Measurements from ENCODE around the gene SLC35D2. TPM values are rescaled to one million over a fixed set of nuclear protein-coding genes. Genes with fewer than 3 reads are reported as not detected.
A peak's percentile ranks its signal among the peaks of the same experiment; 100 is the strongest.

SLC35D2 gene
- total RNA-seq (2022) = 20.1 and 21.6 TPM in 2 replicates
- Bru-seq, nascent RNA = percentile 65 among the genes with signal in this experiment
- BruChase-seq, experiment 1, labeled RNA remaining after a 6-hour chase = percentile 62 among the genes with signal in this experiment
- percentile 64 among the genes with signal in this experiment for BruChase-seq, experiment 2, labeled RNA remaining after a 2-hour chase
- long read RNA-seq, transcript SLC35D2-201 (12 exons, 1,626 nt) = major isoform, 12 of 39 reads
- long read RNA-seq, partial matches to known transcripts = 1 of 39 reads
- long read RNA-seq, other reads (novel, unspliced or antisense) = 26 of 39 reads

- TF ChIP-seq CTCF (IDR thresholded peaks at IDR 0.05; ENCODE audit: unreplicated experiment) = no peak
- CTCF ChIA-PET = no interaction called here
- Mint-ChIP-seq H3K4me1 (ENCODE audit: low read depth, unreplicated experiment) (peaks cover 30% of the 10 kb centered on the region), H3K27ac (ENCODE audit: unreplicated experiment) (peak within 1 kb of the TSS; percentile 88), H3K9me3 (ENCODE audit: low read depth, unreplicated experiment) (no peaks in the 10 kb centered on the region), H3K4me3 (ENCODE audit: low read depth, unreplicated experiment) (peak within 1 kb of the TSS; percentile 80), H3K36me3 (ENCODE audit: insufficient read depth, unreplicated experiment) (peaks cover 42% of the 10 kb centered on the region), H3K27me3 (ENCODE audit: unreplicated experiment) (no peaks in the 10 kb centered on the region)
- BruUV-seq (replicated peaks) = no TSS peak
- intact Hi-C loops (cut with micrococcal nuclease; ENCODE audit: unreplicated experiment) = no loop called here
- peak; percentile 66 for DNase-seq
These were observed at the start of gene SLC35D2 for GRCh38 chr9:96383165-96383942. Gene SLC35D2 (minus strand): TSS chr9:96383711. CDS start chr9:96383634, 77 bp downstream.

GRCh38 chr9:96430377-96430776 is 46.9 kb upstream of the SLC35D2 start:
- intact Hi-C loops (cut with micrococcal nuclease; ENCODE audit: unreplicated experiment) = no loop called here
- TF ChIP-seq CTCF (IDR thresholded peaks at IDR 0.05; ENCODE audit: unreplicated experiment) = no peak
- H3K27ac Mint-ChIP-seq (ENCODE audit: unreplicated experiment) = no peak overlapping the region
- no peaks in the 10 kb centered on the region for H3K27me3 Mint-ChIP-seq (ENCODE audit: unreplicated experiment)
- no peaks in the 10 kb centered on the region for H3K36me3 Mint-ChIP-seq (ENCODE audit: insufficient read depth, unreplicated experiment)
- H3K4me3 Mint-ChIP-seq (ENCODE audit: low read depth, unreplicated experiment) = no peak overlapping the region
- CTCF ChIA-PET = no interaction called here
- no peaks in the 10 kb centered on the region for H3K9me3 Mint-ChIP-seq (ENCODE audit: low read depth, unreplicated experiment)
- BruUV-seq (replicated peaks) = no TSS peak
- no peak for DNase-seq
- no peaks in the 10 kb centered on the region for H3K4me1 Mint-ChIP-seq (ENCODE audit: low read depth, unreplicated experiment)

- no peaks in the 10 kb centered on the region for H3K4me1 Mint-ChIP-seq (ENCODE audit: low read depth, unreplicated experiment)
- H3K9me3 Mint-ChIP-seq (ENCODE audit: low read depth, unreplicated experiment) = no peaks in the 10 kb centered on the region
- H3K27me3 Mint-ChIP-seq (ENCODE audit: unreplicated experiment) = no peaks in the 10 kb centered on the region
- CTCF ChIA-PET = interaction anchor here (0.7 kb wide), 1 partner anchor 23 kb away, joined by 6 read pairs; no protein-coding TSS in a partner anchor
- DNase-seq = no peak
- BruUV-seq (replicated peaks) = no TSS peak
- intact Hi-C loops (cut with micrococcal nuclease; ENCODE audit: unreplicated experiment) = no loop called here
- H3K4me3 Mint-ChIP-seq (ENCODE audit: low read depth, unreplicated experiment) = no peak overlapping the region
- no peaks in the 10 kb centered on the region for H3K36me3 Mint-ChIP-seq (ENCODE audit: insufficient read depth, unreplicated experiment)
- no peak overlapping the region for H3K27ac Mint-ChIP-seq (ENCODE audit: unreplicated experiment)
- TF ChIP-seq CTCF (IDR thresholded peaks at IDR 0.05; ENCODE audit: unreplicated experiment) = no peak
These were observed 46.2 kb upstream of the SLC35D2 start for GRCh38 chr9:96429732-96430131.

- intact Hi-C loops (cut with micrococcal nuclease; ENCODE audit: unreplicated experiment) = no loop called here
- Mint-ChIP-seq H3K27ac (ENCODE audit: unreplicated experiment) (no peak overlapping the region), H3K9me3 (ENCODE audit: low read depth, unreplicated experiment) (no peaks in the 10 kb centered on the region), H3K36me3 (ENCODE audit: insufficient read depth, unreplicated experiment) (no peaks in the 10 kb centered on the region), H3K4me3 (ENCODE audit: low read depth, unreplicated experiment) (no peak overlapping the region), H3K4me1 (ENCODE audit: low read depth, unreplicated experiment) (peaks cover 6% of the 10 kb centered on the region), H3K27me3 (ENCODE audit: unreplicated experiment) (no peaks in the 10 kb centered on the region)
- CTCF ChIA-PET = no interaction called here
- TF ChIP-seq CTCF (IDR thresholded peaks at IDR 0.05; ENCODE audit: unreplicated experiment) = no peak
- no TSS peak for BruUV-seq (replicated peaks)
- no peak for DNase-seq
These were observed 42.1 kb upstream of the SLC35D2 start for GRCh38 chr9:96425500-96426169.
